ENCODE data around the gene MKRN3. TPM values are rescaled to one million over a fixed set of nuclear protein-coding genes. Genes with fewer than 3 reads are reported as not detected.

MKRN3 gene
- total RNA-seq, 1 donor from 2014 or later, result not detected

DNA sequence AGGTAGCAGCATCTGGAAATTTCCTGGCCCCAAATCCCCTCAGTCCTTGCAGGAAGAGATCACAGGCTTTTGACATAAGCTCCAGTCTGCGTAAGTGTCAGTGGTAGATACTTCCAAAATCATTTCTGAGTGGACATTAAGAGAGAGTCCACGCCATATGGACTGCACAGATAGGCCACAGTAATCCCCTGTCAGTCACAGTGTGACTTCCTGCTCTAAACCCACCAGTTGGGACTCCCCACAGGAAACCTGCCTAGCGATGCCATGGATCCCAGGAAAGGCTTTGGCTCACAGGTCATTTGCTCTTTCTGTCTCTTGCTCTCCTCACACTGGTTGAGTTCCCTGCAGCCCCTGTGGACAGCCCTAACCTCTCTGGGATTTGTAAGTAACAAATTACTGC is 28.8 kb upstream of the MKRN3 start:
- TF ChIP-seq, protein P1, sequence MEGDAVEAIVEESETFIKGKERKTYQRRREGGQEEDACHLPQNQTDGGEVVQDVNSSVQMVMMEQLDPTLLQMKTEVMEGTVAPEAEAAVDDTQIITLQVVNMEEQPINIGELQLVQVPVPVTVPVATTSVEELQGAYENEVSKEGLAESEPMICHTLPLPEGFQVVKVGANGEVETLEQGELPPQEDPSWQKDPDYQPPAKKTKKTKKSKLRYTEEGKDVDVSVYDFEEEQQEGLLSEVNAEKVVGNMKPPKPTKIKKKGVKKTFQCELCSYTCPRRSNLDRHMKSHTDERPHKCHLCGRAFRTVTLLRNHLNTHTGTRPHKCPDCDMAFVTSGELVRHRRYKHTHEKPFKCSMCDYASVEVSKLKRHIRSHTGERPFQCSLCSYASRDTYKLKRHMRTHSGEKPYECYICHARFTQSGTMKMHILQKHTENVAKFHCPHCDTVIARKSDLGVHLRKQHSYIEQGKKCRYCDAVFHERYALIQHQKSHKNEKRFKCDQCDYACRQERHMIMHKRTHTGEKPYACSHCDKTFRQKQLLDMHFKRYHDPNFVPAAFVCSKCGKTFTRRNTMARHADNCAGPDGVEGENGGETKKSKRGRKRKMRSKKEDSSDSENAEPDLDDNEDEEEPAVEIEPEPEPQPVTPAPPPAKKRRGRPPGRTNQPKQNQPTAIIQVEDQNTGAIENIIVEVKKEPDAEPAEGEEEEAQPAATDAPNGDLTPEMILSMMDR (IDR thresholded peaks at IDR 0.05; ENCODE audit: insufficient read depth, low read length, severe bottlenecking), result no peak
- FAIRE-seq (peak; percentile 55), DNase-seq (ENCODE audit: low read depth) (no peak)
- H3K36me3 ChIP-seq (ENCODE audit: control insufficient read depth, insufficient read depth, low read length), result no peaks in the 10 kb centered on the region
- H3K4me3 ChIP-seq (ENCODE audit: low read depth, low read length), result no peak overlapping the region
- H3K27me3 ChIP-seq (ENCODE audit: control insufficient read depth, insufficient read depth, low read length), result no peaks in the 10 kb centered on the region

DNA sequence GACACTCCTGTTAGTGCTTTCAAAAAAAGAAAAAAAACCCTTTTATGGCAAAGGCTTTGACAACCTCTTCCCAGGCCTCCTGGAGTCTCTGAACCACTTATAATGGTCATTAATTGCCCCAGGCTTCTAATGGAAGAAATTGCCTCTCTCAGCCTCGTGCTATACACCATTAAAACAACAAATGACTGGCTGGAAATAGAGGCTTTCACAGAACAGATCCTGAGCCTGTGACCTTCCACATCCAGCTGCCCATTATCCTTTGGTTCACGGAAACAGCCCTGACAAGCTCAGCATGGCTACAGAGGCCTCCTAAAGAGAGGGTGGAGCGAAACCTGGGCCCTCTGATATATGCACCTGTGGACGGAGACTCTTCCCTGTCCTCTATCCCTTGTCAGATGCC is 26.8 kb upstream of the MKRN3 start:
- no peaks in the 10 kb centered on the region for H3K36me3 ChIP-seq (ENCODE audit: control insufficient read depth, insufficient read depth, low read length)
- FAIRE-seq, result no peak
- no peak for DNase-seq (ENCODE audit: low read depth)
- H3K27me3 ChIP-seq (ENCODE audit: control insufficient read depth, insufficient read depth, low read length), result no peaks in the 10 kb centered on the region
- TF ChIP-seq, protein P1 (IDR thresholded peaks at IDR 0.05; ENCODE audit: insufficient read depth, low read length, severe bottlenecking), result no peak
- no peak overlapping the region for H3K4me3 ChIP-seq (ENCODE audit: low read depth, low read length)

DNA sequence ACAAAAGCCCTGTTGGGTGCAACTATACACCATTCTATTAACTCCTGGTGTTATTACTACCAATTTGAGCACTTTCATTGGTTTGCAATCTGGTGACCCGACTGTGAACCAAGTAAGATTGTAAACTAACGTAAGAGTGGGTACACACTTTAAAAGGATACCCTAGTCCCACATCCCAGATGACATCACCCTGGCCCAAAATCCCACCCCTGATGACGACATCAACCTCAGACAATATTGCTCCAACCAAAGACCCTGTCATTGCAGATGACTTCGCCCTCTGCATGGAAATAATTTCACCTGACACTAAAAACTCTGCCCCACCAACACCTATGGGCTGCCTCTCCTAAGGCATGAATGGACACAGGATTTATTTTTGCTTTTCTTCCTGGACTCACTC is 25.6 kb upstream of the MKRN3 start:
- no peak overlapping the region for H3K4me3 ChIP-seq (ENCODE audit: low read depth, low read length)
- no peaks in the 10 kb centered on the region for H3K27me3 ChIP-seq (ENCODE audit: control insufficient read depth, insufficient read depth, low read length)
- no peaks in the 10 kb centered on the region for H3K36me3 ChIP-seq (ENCODE audit: control insufficient read depth, insufficient read depth, low read length)
- TF ChIP-seq, protein P1 (IDR thresholded peaks at IDR 0.05; ENCODE audit: insufficient read depth, low read length, severe bottlenecking), result no peak
- no peak for DNase-seq (ENCODE audit: low read depth)
- FAIRE-seq, result no peak

GRCh38 chr15:23546158-23546557 is 19.3 kb upstream of the MKRN3 start:
- TF ChIP-seq, protein P1 (IDR thresholded peaks at IDR 0.05; ENCODE audit: insufficient read depth, low read length, severe bottlenecking), result no peak
- no peaks in the 10 kb centered on the region for H3K27me3 ChIP-seq (ENCODE audit: control insufficient read depth, insufficient read depth, low read length)
- H3K4me3 ChIP-seq (ENCODE audit: low read depth, low read length), result no peak overlapping the region
- DNase-seq (ENCODE audit: low read depth) (no peak), FAIRE-seq (no peak)
- H3K36me3 ChIP-seq (ENCODE audit: control insufficient read depth, insufficient read depth, low read length), result no peaks in the 10 kb centered on the region

DNA sequence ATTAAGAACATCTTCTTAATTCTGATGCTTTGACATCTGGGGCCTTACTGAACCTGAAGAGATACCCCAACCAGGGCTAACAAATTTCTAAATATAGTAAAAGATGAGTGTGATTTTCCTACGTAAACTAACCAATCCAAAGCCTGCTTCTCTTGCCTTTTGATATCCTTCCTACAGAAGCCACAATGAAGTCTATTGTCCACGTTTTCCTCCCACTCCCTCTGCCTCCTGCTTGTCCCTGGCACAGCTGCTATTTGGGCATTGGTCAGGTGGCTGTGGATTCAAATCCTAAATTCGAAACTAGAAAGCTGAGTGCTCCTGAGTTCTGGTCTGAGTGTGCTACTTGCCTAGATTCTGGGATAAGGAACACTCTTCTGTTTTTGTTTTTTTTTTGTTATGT is 17.4 kb upstream of the MKRN3 start:
- DNase-seq (ENCODE audit: low read depth) (no peak), FAIRE-seq (no peak)
- Histone ChIP-seq H3K36me3 (ENCODE audit: control insufficient read depth, insufficient read depth, low read length) (no peaks in the 10 kb centered on the region), H3K4me3 (ENCODE audit: low read depth, low read length) (no peak overlapping the region), H3K27me3 (ENCODE audit: control insufficient read depth, insufficient read depth, low read length) (no peaks in the 10 kb centered on the region)
- TF ChIP-seq, protein P1 (IDR thresholded peaks at IDR 0.05; ENCODE audit: insufficient read depth, low read length, severe bottlenecking), result no peak

GRCh38 chr15:23561914-23562313 is 3.6 kb upstream of the MKRN3 start:
- no peak overlapping the region for H3K4me3 ChIP-seq (ENCODE audit: low read depth, low read length)
- DNase-seq (ENCODE audit: low read depth) (no peak), FAIRE-seq (no peak)
- H3K27me3 ChIP-seq (ENCODE audit: control insufficient read depth, insufficient read depth, low read length), result no peaks in the 10 kb centered on the region
- TF ChIP-seq, protein P1 (IDR thresholded peaks at IDR 0.05; ENCODE audit: insufficient read depth, low read length, severe bottlenecking), result no peak
- H3K36me3 ChIP-seq (ENCODE audit: control insufficient read depth, insufficient read depth, low read length), result no peaks in the 10 kb centered on the region

Measured in bronchial epithelial cell (primary cell).